HEK293 (cell line): Measurements from ENCODE around the gene EDEM1.
A peak's percentile ranks its signal among the peaks of the same experiment; 100 is the strongest.

ENCODE experiments used
- CTCF ChIA-PET: fragments of 350-600 bp; formaldehyde crosslinking; extraction: SDS; loops from one replicate; lab custom pipeline; 2021; ENCODE audit warnings: antibody characterized with exemption; lab: Yijun Ruan, JAX
- POLR2A ChIA-PET: fragments of 300-600 bp; formaldehyde crosslinking; extraction: SDS; loops from one replicate; lab custom pipeline; 2020; ENCODE audit warnings: antibody characterized with exemption, inconsistent platforms; lab: Yijun Ruan, JAX
- H3K27ac ChIP-seq: fragments of 200-500 bp; sonication (Bioruptor generic); 2 replicates; pipeline ENCODE4 v1.5.1; 2014; ENCODE audit warnings: low read depth, low read length, control low read depth, inconsistent platforms; ENCODE audit errors: extremely low read depth
- H3K36me3 ChIP-seq, 2 experiments: fragments of 200-500 bp in 1 of 2; sonication (Bioruptor generic) in 1 of 2; 1 replicate in 1 of 2; 2 replicates in 1 of 2; pipeline ENCODE4 v1.5.1; 2014 to 2017; ENCODE audit warnings: inconsistent platforms in 2 of 2, low read length in 2 of 2; ENCODE audit not compliant: control insufficient read depth in 2 of 2, insufficient read depth in 1 of 2
- H3K4me1 ChIP-seq: fragments of 200-500 bp; sonication (Bioruptor generic); 2 replicates; pipeline ENCODE4 v1.5.1; 2014; ENCODE audit warnings: mild to moderate bottlenecking, low read length, inconsistent platforms; ENCODE audit not compliant: control insufficient read depth, insufficient read depth
- H3K4me3 ChIP-seq: 2 replicates; pipeline ENCODE4 v1.5.1; 2011; ENCODE audit warnings: low read depth, mild to moderate bottlenecking, control low read depth, low read length, moderate library complexity
- H3K9me3 ChIP-seq: fragments of 200-500 bp; sonication (Bioruptor generic); 2 replicates; pipeline ENCODE4 v1.5.1; 2014; ENCODE audit warnings: low read depth, low read length, inconsistent platforms; ENCODE audit not compliant: control insufficient read depth, insufficient read depth
- BCL11A ChIP-seq: fragments of 450-650 bp; formaldehyde crosslinking; IDR thresholded peaks from 2 replicates; pipeline ENCODE4 v1.5.1; 2016; ENCODE audit warnings: low read depth, missing biosample characterization, missing genetic modification characterization
- BCL11B ChIP-seq: fragments of 450-650 bp; formaldehyde crosslinking; IDR thresholded peaks from 2 replicates; pipeline ENCODE4 v1.5.1; 2016; ENCODE audit warnings: low read depth, missing biosample characterization, missing genetic modification characterization
- OSR2 ChIP-seq: fragments of 450-650 bp; formaldehyde crosslinking; IDR thresholded peaks from 2 replicates; pipeline ENCODE4 v1.5.1; 2016; ENCODE audit warnings: missing biosample characterization, missing genetic modification characterization
- SALL2 ChIP-seq: fragments of 450-650 bp; formaldehyde crosslinking; IDR thresholded peaks from 2 replicates; pipeline ENCODE4 v1.5.0; 2017; ENCODE audit warnings: missing biosample characterization, mild to moderate bottlenecking, missing genetic modification characterization, borderline replicate concordance
- SCRT2 ChIP-seq: fragments of 450-650 bp; formaldehyde crosslinking; IDR thresholded peaks from 2 replicates; pipeline ENCODE4 v1.5.1; 2016; ENCODE audit warnings: missing biosample characterization, missing genetic modification characterization
- YY1 ChIP-seq: fragments of 450-650 bp; formaldehyde crosslinking; IDR thresholded peaks from 2 replicates; pipeline ENCODE4 v1.5.1; 2018; ENCODE audit warnings: missing biosample characterization, missing genetic modification characterization
- ZBTB1 ChIP-seq: fragments of 450-650 bp; formaldehyde crosslinking; IDR thresholded peaks from 2 replicates; pipeline ENCODE4 v1.5.1; 2016; ENCODE audit warnings: missing biosample characterization, missing genetic modification characterization
- ZFP37 ChIP-seq: fragments of 450-650 bp; formaldehyde crosslinking; IDR thresholded peaks from 2 replicates; pipeline ENCODE4 v1.5.1; 2016; ENCODE audit warnings: missing biosample characterization, missing genetic modification characterization
- ZNF112 ChIP-seq: fragments of 450-650 bp; formaldehyde crosslinking; IDR thresholded peaks from 2 replicates; pipeline ENCODE4 v1.5.0; 2017; ENCODE audit warnings: missing biosample characterization, missing genetic modification characterization
- ZNF114 ChIP-seq: fragments of 450-650 bp; formaldehyde crosslinking; IDR thresholded peaks from 2 replicates; pipeline ENCODE4 v1.5.0; 2017; ENCODE audit warnings: missing biosample characterization, missing genetic modification characterization
- ZNF157 ChIP-seq: fragments of 450-650 bp; formaldehyde crosslinking; IDR thresholded peaks from 2 replicates; pipeline ENCODE4 v1.5.1; 2016; ENCODE audit warnings: missing biosample characterization, missing genetic modification characterization
- ZNF24 ChIP-seq: fragments of 450-650 bp; formaldehyde crosslinking; IDR thresholded peaks from 2 replicates; pipeline ENCODE4 v1.5.1; 2016; ENCODE audit warnings: missing biosample characterization, missing genetic modification characterization
- ZNF350 ChIP-seq: fragments of 450-650 bp; formaldehyde crosslinking; IDR thresholded peaks from 2 replicates; pipeline ENCODE4 v1.5.0; 2017; ENCODE audit warnings: missing biosample characterization, mild to moderate bottlenecking, missing genetic modification characterization
- ZNF354C ChIP-seq: fragments of 450-650 bp; formaldehyde crosslinking; IDR thresholded peaks from 2 replicates; pipeline ENCODE4 v1.5.1; 2016; ENCODE audit warnings: missing biosample characterization, missing genetic modification characterization, low read depth, borderline replicate concordance
- ZNF37A ChIP-seq: fragments of 450-650 bp; IDR thresholded peaks from 2 replicates; pipeline ENCODE4 v1.5.1; 2018; ENCODE audit warnings: missing biosample characterization, missing genetic modification characterization
- ZNF391 ChIP-seq: fragments of 450-650 bp; formaldehyde crosslinking; IDR thresholded peaks from 2 replicates; pipeline ENCODE4 v1.5.1; 2016; ENCODE audit warnings: low read depth, missing biosample characterization, missing genetic modification characterization, borderline replicate concordance
- ZNF510 ChIP-seq: fragments of 450-650 bp; formaldehyde crosslinking; IDR thresholded peaks from 2 replicates; pipeline ENCODE4 v1.5.1; 2018; ENCODE audit warnings: mild to moderate bottlenecking, missing genetic modification characterization, missing biosample characterization; ENCODE audit not compliant: insufficient replicate concordance
- ZNF529 ChIP-seq: fragments of 450-650 bp; formaldehyde crosslinking; IDR thresholded peaks from 2 replicates; pipeline ENCODE4 v1.5.1; 2017; ENCODE audit warnings: missing genetic modification characterization, missing biosample characterization; ENCODE audit not compliant: insufficient replicate concordance
- ZNF558 ChIP-seq: fragments of 450-650 bp; formaldehyde crosslinking; IDR thresholded peaks from 2 replicates; pipeline ENCODE4 v1.5.1; 2016; ENCODE audit warnings: missing biosample characterization, missing genetic modification characterization
- ZNF624 ChIP-seq: fragments of 450-650 bp; formaldehyde crosslinking; IDR thresholded peaks from 2 replicates; pipeline ENCODE4 v1.5.1; 2017; ENCODE audit warnings: missing biosample characterization, missing genetic modification characterization
- ZNF747 ChIP-seq: fragments of 450-650 bp; formaldehyde crosslinking; IDR thresholded peaks from 2 replicates; pipeline ENCODE4 v1.5.1; 2016; ENCODE audit warnings: missing biosample characterization, missing genetic modification characterization
- ZSCAN4 ChIP-seq: fragments of 450-650 bp; formaldehyde crosslinking; IDR thresholded peaks from 2 replicates; pipeline ENCODE4 v1.5.1; 2017; ENCODE audit warnings: missing biosample characterization, missing genetic modification characterization
- TF ChIP-seq, protein P1 (sequence below): fragments of 450-650 bp; IDR thresholded peaks from 2 replicates; pipeline ENCODE4 v1.5.1; 2018; ENCODE audit warnings: missing biosample characterization, mild to moderate bottlenecking, missing genetic modification characterization
- TF ChIP-seq, protein P2 (sequence below): fragments of 450-650 bp; formaldehyde crosslinking; IDR thresholded peaks from 2 replicates; pipeline ENCODE4 v1.5.1; 2016; ENCODE audit warnings: missing biosample characterization, missing genetic modification characterization, borderline replicate concordance

EDEM1 gene

GRCh38 chr3:5213574-5213966 lies 26.1 kb downstream of the EDEM1 start (continued):
- TF ChIP-seq ZNF157, result no peak
- TF ChIP-seq ZNF624 (tag by site-specific recombination), result no peak
- no peak for TF ChIP-seq ZNF350
- no peak for TF ChIP-seq SALL2 (tag by site-specific recombination)
- TF ChIP-seq, all 188 proteins: peak for 0

DNA sequence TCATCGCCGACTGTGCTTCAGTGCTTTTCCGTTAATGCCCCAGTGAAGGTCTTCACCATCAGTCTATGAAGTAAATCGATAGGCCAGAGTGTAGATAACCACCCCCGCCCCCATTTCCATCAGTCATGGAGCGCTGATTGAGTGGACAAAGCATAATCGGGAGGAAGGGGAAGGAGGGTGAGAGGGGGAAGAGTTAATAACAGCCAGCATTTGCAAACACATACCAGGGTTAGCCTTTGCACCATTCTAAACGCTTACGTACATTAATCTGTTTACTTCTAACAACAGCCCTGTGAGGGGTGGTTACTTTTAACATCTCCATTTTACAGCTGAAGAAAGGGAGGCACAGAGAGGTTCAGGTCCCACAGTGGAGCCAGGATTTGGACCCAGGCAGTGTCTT lies 26.8 kb downstream of the EDEM1 start:
- TF ChIP-seq SCRT2 (tag by site-specific recombination), result no peak
- no peak for TF ChIP-seq ZNF114 (tag by site-specific recombination)
- TF ChIP-seq, all 188 proteins: peak for 0

DNA sequence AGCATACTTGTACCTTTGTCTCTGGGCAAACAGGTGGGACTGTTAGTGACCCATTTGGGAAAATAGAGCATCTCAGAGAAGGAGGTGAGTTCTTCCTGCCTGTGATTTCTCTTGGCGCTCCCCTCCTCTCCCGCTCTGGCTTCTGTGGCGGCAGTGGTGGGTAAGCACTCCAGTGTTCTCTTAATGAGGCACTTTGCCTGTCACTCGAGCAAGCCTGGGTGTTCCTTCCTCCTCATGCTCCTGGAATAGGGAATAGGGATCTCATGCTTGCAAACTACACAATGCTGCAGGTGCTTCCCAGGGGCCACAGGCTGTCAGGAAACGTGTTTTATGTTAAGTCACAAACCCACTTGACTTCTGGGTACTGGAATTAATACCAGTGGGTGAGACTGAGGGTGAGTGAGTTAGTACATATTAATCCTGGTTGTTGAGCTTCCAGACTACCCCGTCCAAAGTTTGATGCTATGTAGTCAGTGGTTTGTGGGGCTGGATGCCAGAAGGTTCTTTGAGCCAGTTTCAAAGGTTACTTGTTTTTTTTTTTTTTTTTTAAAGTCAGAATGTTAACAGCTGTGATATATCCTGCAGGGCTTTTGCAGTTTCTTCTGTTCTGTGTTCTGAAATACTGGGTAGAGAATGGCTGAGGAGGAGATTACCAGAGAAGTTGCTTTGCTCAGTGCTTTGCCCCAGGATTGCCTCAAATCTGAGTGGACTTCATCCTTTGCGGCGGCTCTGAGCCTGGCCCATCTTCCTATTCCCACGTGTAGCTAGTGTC lies 30.5 kb downstream of the EDEM1 start:
- Histone ChIP-seq H3K27ac (no peak overlapping the region), H3K36me3 (peaks cover 17 to 69% of the 10 kb centered on the region in 2 experiments), H3K9me3 (no peaks in the 10 kb centered on the region), H3K4me3 (no peak overlapping the region), H3K4me1 (no peaks in the 10 kb centered on the region)
- POLR2A ChIA-PET, result interaction anchor here (0.7 kb wide), 1 partner anchor 1381 kb away, joined by 3 read pairs; no protein-coding TSS in a partner anchor
- TF ChIP-seq ZFP37 (tag by site-specific recombination), result no peak
- TF ChIP-seq OSR2 (tag by site-specific recombination), result 0 out of 2 replicates have a peak, but pooled peaks have one; percentile 32
- CTCF ChIA-PET, result no interaction called here

More for the DNA sequence above, 26.8 kb downstream of the EDEM1 start:
- H3K36me3 ChIP-seq, result peaks cover 28 to 94% of the 10 kb centered on the region in 2 experiments
- no peak overlapping the region for H3K27ac ChIP-seq
- H3K9me3 ChIP-seq, result no peaks in the 10 kb centered on the region
- POLR2A ChIA-PET, result no interaction called here
- peaks cover 9% of the 10 kb centered on the region for H3K4me1 ChIP-seq
- no peak overlapping the region for H3K4me3 ChIP-seq
- CTCF ChIA-PET, result no interaction called here

DNA sequence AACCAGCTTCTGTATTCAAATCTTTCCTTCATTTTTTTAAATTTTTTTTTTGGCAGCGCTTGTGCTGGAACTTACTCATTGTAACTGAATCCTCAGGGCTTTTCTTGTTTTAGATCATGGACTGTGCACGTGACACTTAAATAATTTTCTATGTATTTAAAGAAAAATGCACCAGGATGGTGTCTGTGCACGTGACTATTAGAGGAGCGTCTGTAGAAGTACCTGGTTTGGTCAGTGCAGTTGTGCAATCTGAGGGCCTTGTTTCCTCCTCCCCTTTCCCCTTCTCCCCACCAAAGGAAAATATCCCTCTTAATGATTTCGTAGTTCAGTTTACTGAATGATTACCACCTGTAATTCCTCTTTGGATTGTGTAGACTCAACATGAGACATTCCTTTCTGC lies 31.3 kb downstream of the EDEM1 start:
- Histone ChIP-seq H3K4me3 (no peak overlapping the region), H3K36me3 (peaks cover 14 to 61% of the 10 kb centered on the region in 2 experiments), H3K27ac (no peak overlapping the region), H3K4me1 (no peaks in the 10 kb centered on the region), H3K9me3 (no peaks in the 10 kb centered on the region)
- CTCF ChIA-PET, result no interaction called here
- POLR2A ChIA-PET, result interaction anchor here (0.7 kb wide), 1 partner anchor 1381 kb away, joined by 3 read pairs; no protein-coding TSS in a partner anchor
- TF ChIP-seq BCL11B (no peak), ZNF624 (tag by site-specific recombination) (no peak), ZNF112 (no peak), ZNF558 (tag by site-specific recombination) (no peak), ZNF747 (tag by site-specific recombination) (no peak), ZNF354C (tag by site-specific recombination) (no peak), BCL11A (no peak), ZNF37A (no peak), ZNF510 (tag by site-specific recombination) (no peak), ZNF529 (no peak), ZNF391 (tag by site-specific recombination) (no peak), YY1 (no peak), ZSCAN4 (no peak), ZNF24 (tag by site-specific recombination) (no peak), ZBTB1 (tag by site-specific recombination) (no peak)
- TF ChIP-seq, protein P1, sequence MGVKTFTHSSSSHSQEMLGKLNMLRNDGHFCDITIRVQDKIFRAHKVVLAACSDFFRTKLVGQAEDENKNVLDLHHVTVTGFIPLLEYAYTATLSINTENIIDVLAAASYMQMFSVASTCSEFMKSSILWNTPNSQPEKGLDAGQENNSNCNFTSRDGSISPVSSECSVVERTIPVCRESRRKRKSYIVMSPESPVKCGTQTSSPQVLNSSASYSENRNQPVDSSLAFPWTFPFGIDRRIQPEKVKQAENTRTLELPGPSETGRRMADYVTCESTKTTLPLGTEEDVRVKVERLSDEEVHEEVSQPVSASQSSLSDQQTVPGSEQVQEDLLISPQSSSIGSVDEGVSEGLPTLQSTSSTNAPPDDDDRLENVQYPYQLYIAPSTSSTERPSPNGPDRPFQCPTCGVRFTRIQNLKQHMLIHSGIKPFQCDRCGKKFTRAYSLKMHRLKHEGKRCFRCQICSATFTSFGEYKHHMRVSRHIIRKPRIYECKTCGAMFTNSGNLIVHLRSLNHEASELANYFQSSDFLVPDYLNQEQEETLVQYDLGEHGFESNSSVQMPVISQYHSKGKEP (tag by site-specific recombination), result no peak
- TF ChIP-seq, protein P2, sequence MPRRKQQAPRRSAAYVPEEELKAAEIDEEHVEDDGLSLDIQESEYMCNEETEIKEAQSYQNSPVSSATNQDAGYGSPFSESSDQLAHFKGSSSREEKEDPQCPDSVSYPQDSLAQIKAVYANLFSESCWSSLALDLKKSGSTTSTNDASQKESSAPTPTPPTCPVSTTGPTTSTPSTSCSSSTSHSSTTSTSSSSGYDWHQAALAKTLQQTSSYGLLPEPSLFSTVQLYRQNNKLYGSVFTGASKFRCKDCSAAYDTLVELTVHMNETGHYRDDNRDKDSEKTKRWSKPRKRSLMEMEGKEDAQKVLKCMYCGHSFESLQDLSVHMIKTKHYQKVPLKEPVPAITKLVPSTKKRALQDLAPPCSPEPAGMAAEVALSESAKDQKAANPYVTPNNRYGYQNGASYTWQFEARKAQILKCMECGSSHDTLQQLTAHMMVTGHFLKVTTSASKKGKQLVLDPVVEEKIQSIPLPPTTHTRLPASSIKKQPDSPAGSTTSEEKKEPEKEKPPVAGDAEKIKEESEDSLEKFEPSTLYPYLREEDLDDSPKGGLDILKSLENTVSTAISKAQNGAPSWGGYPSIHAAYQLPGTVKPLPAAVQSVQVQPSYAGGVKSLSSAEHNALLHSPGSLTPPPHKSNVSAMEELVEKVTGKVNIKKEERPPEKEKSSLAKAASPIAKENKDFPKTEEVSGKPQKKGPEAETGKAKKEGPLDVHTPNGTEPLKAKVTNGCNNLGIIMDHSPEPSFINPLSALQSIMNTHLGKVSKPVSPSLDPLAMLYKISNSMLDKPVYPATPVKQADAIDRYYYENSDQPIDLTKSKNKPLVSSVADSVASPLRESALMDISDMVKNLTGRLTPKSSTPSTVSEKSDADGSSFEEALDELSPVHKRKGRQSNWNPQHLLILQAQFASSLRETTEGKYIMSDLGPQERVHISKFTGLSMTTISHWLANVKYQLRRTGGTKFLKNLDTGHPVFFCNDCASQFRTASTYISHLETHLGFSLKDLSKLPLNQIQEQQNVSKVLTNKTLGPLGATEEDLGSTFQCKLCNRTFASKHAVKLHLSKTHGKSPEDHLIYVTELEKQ, result no peak
